ENCODE data around the gene LCE3B.
"Not testable (repeated sequence)": the region's sequence is repeated elsewhere in the genome, so short reads cannot be mapped to it uniquely, and the experiment has no call there.

DNA sequence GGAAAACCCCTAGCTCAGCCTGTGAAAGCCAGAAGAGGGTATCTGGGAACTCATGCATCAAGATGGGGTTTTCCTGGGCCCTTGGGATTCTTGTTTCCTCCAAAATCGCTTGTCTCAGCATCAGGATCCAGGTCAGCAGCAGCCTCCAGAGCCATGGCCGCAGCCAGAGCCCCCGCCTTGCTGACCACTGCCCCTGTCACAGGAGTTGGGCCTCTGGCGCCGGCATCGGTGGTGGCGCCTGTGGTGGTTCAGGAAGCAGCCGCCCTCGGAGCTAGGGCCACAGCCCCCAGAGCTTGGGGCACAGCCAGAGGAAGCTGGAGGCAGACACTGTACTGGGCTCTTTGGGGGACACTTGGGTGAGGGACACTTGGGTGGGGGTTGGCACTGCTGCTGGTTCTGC, 34.1 kb upstream of the LCE3B start:
- not testable (repeated sequence) for TF ChIP-seq CEBPZ (IDR thresholded peaks at IDR 0.05; ENCODE audit: low read depth, low read length); CTCF (IDR thresholded peaks at IDR 0.05 in 2 of 3, conservative IDR thresholded peaks at IDR 0.05 in 1 of 3; ENCODE audit: control insufficient read depth in 2 of 3, extremely low read depth in 1 of 3, insufficient read depth in 1 of 3, low read depth in 3 of 3, low read length in 3 of 3); NR2F1 (conservative IDR thresholded peaks at IDR 0.05); CREM (IDR thresholded peaks at IDR 0.05; ENCODE audit: low read depth)
- TF ChIP-seq, protein P1, sequence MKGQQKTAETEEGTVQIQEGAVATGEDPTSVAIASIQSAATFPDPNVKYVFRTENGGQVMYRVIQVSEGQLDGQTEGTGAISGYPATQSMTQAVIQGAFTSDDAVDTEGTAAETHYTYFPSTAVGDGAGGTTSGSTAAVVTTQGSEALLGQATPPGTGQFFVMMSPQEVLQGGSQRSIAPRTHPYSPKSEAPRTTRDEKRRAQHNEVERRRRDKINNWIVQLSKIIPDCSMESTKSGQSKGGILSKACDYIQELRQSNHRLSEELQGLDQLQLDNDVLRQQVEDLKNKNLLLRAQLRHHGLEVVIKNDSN (IDR thresholded peaks at IDR 0.05; ENCODE audit: borderline replicate concordance, extremely low read length, insufficient read depth, low read depth, low read length), result not testable (repeated sequence)

All from GM12878 (cell line).